HG03039 (cell line): ENCODE results near the gene NBPF15.
"Not testable (repeated sequence)": the region's sequence is repeated elsewhere in the genome, so short reads cannot be mapped to it uniquely, and the experiment has no call there.

Source experiments
- ATAC-seq: cut with Tn5 transposase; IDR thresholded peaks from one replicate; pipeline ENCODE4 v1.9.1; 2021; ENCODE audit warnings: mild to moderate bottlenecking, moderate library complexity; ENCODE audit not compliant: unreplicated experiment

NBPF15 gene, protein sequence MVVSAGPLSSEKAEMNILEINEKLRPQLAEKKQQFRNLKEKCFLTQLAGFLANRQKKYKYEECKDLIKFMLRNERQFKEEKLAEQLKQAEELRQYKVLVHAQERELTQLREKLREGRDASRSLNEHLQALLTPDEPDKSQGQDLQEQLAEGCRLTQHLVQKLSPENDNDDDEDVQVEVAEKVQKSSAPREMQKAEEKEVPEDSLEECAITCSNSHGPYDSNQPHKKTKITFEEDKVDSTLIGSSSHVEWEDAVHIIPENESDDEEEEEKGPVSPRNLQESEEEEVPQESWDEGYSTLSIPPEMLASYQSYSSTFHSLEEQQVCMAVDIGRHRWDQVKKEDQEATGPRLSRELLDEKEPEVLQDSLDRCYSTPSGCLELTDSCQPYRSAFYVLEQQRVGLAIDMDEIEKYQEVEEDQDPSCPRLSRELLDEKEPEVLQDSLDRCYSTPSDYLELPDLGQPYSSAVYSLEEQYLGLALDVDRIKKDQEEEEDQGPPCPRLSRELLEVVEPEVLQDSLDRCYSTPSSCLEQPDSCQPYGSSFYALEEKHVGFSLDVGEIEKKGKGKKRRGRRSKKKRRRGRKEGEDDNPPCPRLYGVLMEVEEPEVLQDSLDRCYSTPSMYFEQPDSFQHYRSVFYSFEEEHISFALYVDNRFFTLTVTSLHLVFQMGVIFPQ

DNA sequence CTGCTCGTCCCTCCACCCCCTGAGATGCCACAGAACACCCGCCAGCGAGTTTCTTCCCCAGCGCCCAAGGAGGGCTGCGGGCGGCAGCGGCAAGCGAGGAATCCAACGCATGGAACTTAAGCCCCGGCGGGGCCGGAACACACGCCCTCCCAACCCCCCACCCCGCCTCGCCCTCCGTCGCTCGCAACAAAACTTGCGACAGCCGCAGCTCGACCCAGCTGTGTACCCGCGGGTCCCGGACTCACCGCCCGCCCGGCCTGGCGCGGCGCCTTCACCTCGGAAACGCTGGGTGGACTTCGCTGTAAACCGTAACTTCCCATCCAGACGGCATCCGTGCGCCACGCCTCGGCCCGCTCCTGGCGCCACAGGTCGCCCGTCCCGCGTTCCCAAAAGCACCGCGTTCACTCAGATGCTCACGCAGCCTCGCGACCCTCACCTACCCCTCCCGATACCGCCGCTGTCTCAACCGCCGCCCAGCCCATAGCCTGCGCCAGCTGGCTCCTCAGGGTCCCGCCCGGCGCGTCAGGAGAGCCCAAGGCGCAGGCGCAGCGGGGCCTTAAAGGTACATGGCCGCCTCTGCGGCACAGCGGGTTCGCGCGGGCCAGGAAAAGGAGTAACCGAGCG, at the start of gene NBPF15:
Gene NBPF15, minus strand, starts transcription at position 534 of the 624 bp plus-strand sequence. CDS start 21,666 bp downstream, outside the sequence.
- peak; percentile 92 for ATAC-seq

GRCh38 chr1:144496429-144496828, 35.0 kb upstream of the NBPF15 start:
- ATAC-seq: not testable (repeated sequence)

DNA sequence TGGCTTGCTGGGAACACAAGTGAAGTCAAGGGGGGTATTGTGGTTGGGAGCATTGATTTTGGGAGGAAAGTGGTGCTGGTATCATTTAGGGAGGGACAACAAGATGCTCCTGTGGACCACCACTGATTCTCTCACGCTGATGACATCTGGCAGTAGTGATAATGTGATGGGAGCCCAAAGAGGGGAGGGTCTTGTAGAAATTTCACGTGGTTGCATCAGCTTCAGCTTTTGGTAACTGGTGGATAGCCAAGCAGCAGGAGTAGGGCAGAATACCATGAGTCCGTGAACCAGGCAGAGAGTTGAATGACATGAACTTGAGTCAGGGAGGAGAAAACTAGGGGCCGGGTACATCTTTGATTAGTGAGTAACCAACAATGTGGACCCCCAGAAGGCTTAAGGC, 32.7 kb upstream of the NBPF15 start:
- not testable (repeated sequence) for ATAC-seq

- ATAC-seq: not testable (repeated sequence)
Observed at GRCh38 chr1:144490394-144490793, 28.9 kb upstream of the NBPF15 start.

- not testable (repeated sequence) for ATAC-seq
Observed at GRCh38 chr1:144487002-144487401, 25.5 kb upstream of the NBPF15 start.

DNA sequence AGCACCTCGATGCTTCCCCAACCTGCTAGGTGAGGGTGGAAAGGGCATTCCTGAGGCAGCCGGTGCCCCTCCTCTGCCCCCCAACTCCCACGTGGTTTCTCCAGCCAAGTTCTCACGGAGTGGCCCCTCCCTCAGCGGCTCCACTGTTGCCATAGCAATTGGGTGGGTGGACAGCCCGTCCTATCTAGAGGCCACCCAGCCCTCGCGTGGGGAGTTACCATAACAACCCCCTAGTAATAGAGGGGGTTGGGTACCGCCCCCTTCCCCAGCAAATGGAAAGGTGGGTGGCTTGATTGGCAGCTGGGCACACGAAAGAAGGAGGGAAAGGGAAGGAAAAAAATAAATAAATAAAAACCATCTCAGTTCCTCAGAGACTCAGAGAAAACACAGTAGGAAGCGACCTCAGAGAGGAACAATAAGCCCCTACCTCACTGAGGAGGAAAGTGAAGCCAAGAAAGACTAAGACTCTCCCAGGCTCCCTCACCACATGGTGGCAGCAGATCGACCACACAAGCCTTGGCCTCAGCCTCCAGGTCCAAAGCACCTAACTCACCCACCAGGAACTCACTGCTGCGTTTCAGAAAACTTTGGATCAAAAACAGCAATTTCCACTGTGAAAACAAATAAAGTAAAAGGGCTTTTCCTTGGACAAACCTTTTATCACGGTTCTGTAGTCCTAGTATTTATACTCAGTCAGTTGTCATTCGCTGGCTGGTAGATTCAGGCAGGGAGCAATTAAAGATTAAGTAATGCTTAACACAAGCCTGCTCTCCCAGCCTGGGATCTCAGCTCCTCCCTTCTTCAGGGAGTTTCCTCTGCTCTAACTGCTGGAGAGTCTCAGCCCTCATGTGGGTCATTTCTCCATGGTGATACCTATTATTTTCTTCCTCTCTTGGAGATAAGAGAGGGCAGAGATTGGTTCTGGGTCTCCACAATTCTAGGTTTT, 23.9 kb upstream of the NBPF15 start:
- not testable (repeated sequence) for ATAC-seq

- not testable (repeated sequence) for ATAC-seq
Observed at GRCh38 chr1:144473897-144474296, 12.4 kb upstream of the NBPF15 start.

- ATAC-seq: not testable (repeated sequence)
Observed at GRCh38 chr1:144471434-144471833, 10.0 kb upstream of the NBPF15 start.

- peak; percentile 9 for ATAC-seq
Observed at GRCh38 chr1:144461778-144462177, 309 bp upstream of the NBPF15 start.

DNA sequence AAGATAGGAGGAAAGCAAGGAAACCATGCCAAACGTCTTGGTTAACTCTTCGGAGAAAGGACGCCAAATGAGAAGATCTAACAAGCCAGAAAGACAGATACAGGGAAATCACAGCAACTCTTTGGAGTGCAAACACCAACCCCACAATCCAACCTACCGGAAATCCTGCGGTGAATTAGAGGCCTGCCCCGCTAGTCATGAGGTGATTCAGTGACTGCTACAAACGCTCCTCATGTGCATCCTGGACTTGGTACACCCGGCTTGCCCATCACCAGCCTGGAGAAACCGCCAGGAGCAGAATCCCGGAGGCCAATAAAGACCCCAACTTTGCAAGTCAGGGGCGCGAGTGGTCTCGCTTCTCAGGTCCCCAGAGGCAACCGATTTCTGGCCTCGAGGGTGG, 783 bp downstream of the NBPF15 start:
- not testable (repeated sequence) for ATAC-seq

GRCh38 chr1:144442402-144442801, 19.1 kb downstream of the NBPF15 start:
- not testable (repeated sequence) for ATAC-seq

DNA sequence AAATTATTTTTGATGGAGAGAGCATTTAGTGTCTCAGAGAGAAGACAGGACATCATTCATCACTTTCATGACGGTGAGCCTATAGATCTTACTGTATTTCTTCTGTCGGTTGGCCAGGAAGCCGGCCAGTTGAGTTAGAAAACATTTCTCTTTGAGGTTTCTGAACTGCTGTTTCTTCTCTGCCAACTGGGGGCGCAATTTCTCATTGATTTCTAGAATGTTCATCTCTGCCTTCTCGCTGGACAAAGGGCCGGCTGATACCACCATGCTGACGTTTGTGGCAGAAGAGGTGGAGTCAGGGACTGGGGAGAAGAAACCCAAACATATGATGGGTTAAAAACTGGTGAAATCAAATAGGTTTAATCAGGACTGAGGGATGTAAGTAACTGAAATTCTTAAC, 21.7 kb downstream of the NBPF15 start:
- not testable (repeated sequence) for ATAC-seq

GRCh38 chr1:144418891-144419694, 42.4 kb downstream of the NBPF15 start:
- ATAC-seq: not testable (repeated sequence)

DNA sequence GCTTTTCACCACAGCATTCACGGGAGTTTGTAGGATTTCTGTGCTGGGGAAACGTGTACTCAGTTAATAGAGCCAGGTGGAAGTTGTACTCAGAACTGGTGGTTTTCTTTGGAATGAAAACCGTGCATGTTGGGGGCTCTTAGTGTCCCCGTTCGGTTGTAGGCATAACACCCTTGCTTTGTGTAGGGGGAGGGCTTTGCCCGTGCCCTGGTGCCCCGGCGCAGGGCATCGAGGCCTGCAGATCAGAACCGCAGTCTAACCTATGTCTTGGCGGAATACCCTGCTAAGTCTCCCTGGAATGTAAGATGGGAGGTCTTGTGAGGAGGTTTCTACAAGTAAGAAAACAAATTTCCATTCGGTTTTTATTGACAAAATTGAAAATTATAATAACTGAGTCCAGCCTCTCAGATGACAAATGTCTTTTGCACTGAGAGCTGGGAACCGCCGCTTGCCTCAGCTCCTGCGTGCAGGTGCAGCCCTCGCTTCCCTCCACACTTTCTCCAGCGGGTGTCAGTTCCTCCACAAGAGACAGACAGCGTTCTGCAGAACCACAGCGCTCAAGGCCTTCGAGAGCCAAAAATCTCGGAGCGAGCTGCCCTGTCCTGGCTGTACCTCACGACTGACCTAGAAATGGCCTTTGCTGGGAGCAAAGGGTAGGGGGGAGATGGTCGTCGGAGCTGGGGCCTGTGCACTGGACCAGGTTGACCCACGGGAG, 47.9 kb downstream of the NBPF15 start:
- ATAC-seq: not testable (repeated sequence)

GRCh38 chr1:144412491-144413403, 48.7 kb downstream of the NBPF15 start:
- peak; percentile 89 for ATAC-seq

DNA sequence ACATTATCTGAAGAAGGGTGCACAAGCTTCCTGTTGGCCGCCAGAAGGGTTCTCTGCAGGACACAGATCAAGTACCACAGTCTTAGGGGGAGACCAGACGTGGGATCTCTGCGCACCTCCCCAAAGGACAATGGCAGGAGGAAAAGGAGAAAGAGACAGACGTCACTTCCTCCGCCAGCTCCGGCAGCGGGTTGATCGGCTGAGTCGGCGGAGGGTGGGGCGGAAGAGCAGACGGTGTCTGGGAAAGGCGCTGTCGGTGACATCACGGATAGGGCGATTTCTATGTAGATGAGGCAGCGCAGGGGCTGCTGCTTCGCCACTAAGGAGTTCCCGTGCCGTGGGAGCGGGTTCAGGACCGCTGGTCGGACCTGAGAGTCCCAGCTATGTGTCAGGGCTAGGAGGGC, 49.4 kb downstream of the NBPF15 start:
- peak; percentile 63 for ATAC-seq

DNA sequence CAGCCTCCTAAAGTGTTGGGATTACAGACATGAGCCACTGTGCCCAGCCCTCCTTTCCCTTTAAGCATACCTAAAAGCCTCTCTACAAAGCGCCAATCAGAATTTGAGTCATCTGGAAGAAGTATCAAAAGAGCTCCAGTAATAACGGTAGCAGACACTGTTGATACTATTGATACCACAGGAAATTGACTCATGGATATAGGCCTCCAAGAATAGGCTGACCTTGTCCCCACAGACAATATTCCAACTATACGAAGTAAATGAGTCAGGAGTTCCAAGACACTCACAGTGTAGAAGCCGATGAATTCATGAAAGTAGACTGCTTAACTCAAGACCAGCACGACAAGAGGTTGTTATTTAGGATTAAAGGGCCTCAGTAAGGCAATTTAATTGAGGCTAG, 58.7 kb downstream of the NBPF15 start:
- not testable (repeated sequence) for ATAC-seq

- not testable (repeated sequence) for ATAC-seq
Observed at GRCh38 chr1:144371651-144372050, 89.8 kb downstream of the NBPF15 start.
